Right atrium auricular region (tissue), 2 donors: ENCODE measurements around the gene PPP2R2C. TPM values are rescaled to one million over a fixed set of nuclear protein-coding genes. Genes with fewer than 3 reads are reported as not detected.

Experiments used
- DNase-seq: peaks from one replicate; pipeline ENCODE4 v3.0.0-alpha.2; 2019; ENCODE audit warnings: low spot score
- H3K27ac ChIP-seq, 2 donors: fragments of 200-600 bp; sonication (generic); 1 replicate in 1 of 2; 2 replicates in 1 of 2; pipeline ENCODE4 v1.5.1; 2016 to 2019
- H3K27me3 ChIP-seq, 2 donors: fragments of 200-600 bp; sonication (generic); one replicate each; pipeline versions ENCODE4 v1.5.1 to v1.6.0; 2017 to 2019
- H3K36me3 ChIP-seq: fragments of 200-600 bp; sonication (generic); one replicate; pipeline ENCODE4 v1.5.1; 2016
- H3K4me1 ChIP-seq, 2 donors: fragments of 200-600 bp; sonication (generic); one replicate each; pipeline versions ENCODE4 v1.5.1 to v1.6.0; 2017 to 2019
- H3K4me3 ChIP-seq, 2 donors: fragments of 200-600 bp; sonication (generic); 1 replicate in 1 of 2; 2 replicates in 1 of 2; pipeline ENCODE4 v1.5.1; 2017 to 2019; ENCODE audit warnings: mild to moderate bottlenecking in 1 of 2, moderate library complexity in 1 of 2
- H3K9me3 ChIP-seq, 2 donors: fragments of 200-600 bp; sonication (generic); one replicate each; pipeline ENCODE4 v1.5.1; 2019
- total RNA-seq, 2 donors: library from RNA; depleted of rRNA; stranded (reverse); fragments of >200 nt; gene quantifications; one replicate each; pipeline ENCODE4 v1.1.0, GENCODE V29; 2016
- TF ChIP-seq, protein P1 (sequence below), 2 donors: fragments of 200-600 bp; sonication (generic); IDR thresholded peaks; one replicate each; pipeline ENCODE4 v1.5.1; 2019; ENCODE audit warnings: antibody characterized with exemption in 2 of 2

The PPP2R2C gene
- total RNA-seq, 2 donors from 2014 or later = 4.6 to 5.7 TPM

DNA sequence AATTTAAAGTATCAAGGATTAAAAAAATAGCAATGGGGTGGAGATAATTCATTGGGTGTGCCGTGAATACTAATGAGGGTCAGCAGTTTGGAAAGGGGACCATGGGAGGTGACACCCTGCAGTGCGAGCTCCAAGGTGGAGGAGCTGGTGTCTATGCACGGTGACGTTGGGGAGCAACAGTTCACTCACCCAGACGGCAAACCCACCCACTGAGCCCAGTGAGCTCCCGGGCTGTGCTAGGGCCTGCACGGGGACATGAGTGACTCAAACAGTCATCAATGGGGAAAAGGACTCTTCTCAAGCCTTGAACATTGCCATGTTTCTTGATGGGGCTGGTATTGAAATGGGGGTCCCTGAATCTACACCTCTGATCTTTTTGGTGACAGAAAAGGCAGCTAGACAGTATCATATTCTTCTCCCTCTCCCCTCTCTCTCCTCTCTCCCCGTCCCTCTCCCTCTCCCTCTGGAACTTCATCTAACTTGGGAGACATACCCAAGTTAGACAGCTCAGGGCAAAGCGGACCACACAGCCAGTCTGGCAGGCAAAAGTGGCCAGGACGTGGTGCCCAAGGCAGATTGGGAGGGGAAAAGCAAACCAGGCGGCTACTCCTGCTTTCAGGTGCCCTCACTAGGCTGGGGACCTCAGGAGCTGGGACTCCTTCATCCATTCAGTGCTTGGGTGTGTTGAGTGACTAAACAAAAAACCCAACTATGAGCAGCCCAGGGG lies 26.3 kb upstream of the PPP2R2C start:
- H3K4me3 ChIP-seq = no peak overlapping the region
- H3K9me3 ChIP-seq = peaks cover 0 to 2% of the 10 kb centered on the region in 2 donors
- no peaks in the 10 kb centered on the region for H3K27me3 ChIP-seq
- TF ChIP-seq, protein P1, sequence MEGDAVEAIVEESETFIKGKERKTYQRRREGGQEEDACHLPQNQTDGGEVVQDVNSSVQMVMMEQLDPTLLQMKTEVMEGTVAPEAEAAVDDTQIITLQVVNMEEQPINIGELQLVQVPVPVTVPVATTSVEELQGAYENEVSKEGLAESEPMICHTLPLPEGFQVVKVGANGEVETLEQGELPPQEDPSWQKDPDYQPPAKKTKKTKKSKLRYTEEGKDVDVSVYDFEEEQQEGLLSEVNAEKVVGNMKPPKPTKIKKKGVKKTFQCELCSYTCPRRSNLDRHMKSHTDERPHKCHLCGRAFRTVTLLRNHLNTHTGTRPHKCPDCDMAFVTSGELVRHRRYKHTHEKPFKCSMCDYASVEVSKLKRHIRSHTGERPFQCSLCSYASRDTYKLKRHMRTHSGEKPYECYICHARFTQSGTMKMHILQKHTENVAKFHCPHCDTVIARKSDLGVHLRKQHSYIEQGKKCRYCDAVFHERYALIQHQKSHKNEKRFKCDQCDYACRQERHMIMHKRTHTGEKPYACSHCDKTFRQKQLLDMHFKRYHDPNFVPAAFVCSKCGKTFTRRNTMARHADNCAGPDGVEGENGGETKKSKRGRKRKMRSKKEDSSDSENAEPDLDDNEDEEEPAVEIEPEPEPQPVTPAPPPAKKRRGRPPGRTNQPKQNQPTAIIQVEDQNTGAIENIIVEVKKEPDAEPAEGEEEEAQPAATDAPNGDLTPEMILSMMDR (IDR thresholded peaks at IDR 0.05) = no peak
- H3K27ac ChIP-seq = no peak overlapping the region
- H3K36me3 ChIP-seq = no peaks in the 10 kb centered on the region
- no peaks in the 10 kb centered on the region for H3K4me1 ChIP-seq
- DNase-seq = no peak

GRCh38 chr4:6497796-6498195 lies 25.4 kb upstream of the PPP2R2C start:
- DNase-seq = no peak
- TF ChIP-seq, protein P1 (IDR thresholded peaks at IDR 0.05) = no peak

DNA sequence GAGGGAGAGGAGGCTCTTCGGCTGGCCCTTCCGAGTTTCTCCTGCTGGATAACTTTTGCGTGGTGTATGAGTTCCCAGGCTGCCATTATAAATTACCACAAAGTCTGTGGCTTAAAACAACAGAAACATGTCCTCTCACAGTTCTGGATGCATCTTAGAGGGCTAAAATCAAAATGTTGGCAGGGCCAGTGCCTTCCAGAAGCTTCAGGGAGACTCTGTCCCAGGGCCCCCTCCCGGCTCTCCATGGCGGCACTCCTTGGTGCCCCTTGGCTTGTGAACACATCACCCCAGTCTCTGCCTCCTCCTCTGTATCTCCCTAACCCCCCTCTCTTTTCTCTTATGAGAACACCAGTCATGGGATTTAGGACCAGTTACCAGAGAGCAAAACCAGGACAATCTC lies 23.3 kb upstream of the PPP2R2C start:
- no peak for DNase-seq
- Histone ChIP-seq H3K27ac (no peak overlapping the region), H3K36me3 (no peaks in the 10 kb centered on the region), H3K9me3 (no peaks in the 10 kb centered on the region), H3K4me3 (no peak overlapping the region), H3K4me1 (peaks cover 0 to 5% of the 10 kb centered on the region in 2 donors), H3K27me3 (no peaks in the 10 kb centered on the region)
- TF ChIP-seq, protein P1 (IDR thresholded peaks at IDR 0.05) = no peak

More at GRCh38 chr4:6497796-6498195, 25.4 kb upstream of the PPP2R2C start:
- Histone ChIP-seq H3K36me3 (no peaks in the 10 kb centered on the region), H3K4me3 (no peak overlapping the region), H3K9me3 (no peaks in the 10 kb centered on the region), H3K27ac (no peak overlapping the region), H3K27me3 (no peaks in the 10 kb centered on the region), H3K4me1 (peaks cover 0 to 5% of the 10 kb centered on the region in 2 donors)

DNA sequence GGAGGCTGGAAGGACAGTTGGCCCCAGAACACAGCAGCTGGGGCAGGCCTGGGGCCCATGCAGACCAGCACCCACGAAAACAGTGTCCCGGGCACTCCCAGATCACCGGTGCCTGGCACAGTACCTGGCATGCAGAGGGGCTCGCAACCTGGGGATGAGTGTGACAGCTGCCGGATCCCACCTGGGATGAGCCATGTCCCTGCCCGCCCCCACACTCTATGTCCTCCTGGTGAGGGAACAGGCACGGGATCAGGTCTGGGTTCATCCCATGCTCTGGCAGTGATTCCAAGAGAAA lies 22.8 kb upstream of the PPP2R2C start:
- Histone ChIP-seq H3K27me3 (no peaks in the 10 kb centered on the region), H3K36me3 (no peaks in the 10 kb centered on the region), H3K4me3 (no peak overlapping the region), H3K27ac (no peak overlapping the region), H3K4me1 (peaks cover 0 to 5% of the 10 kb centered on the region in 2 donors), H3K9me3 (no peaks in the 10 kb centered on the region)
- TF ChIP-seq, protein P1 (IDR thresholded peaks at IDR 0.05) = no peak
- no peak for DNase-seq

- H3K27ac ChIP-seq = no peak overlapping the region
- TF ChIP-seq, protein P1 (IDR thresholded peaks at IDR 0.05) = no peak
- no peaks in the 10 kb centered on the region for H3K9me3 ChIP-seq
- H3K4me3 ChIP-seq = no peak overlapping the region
- no peak for DNase-seq
- H3K4me1 ChIP-seq = peaks cover 0 to 5% of the 10 kb centered on the region in 2 donors
- no peaks in the 10 kb centered on the region for H3K27me3 ChIP-seq
- H3K36me3 ChIP-seq = no peaks in the 10 kb centered on the region
Measured at GRCh38 chr4:6494431-6495295, 22.2 kb upstream of the PPP2R2C start.
